ENCODE measurements around the gene LYPD6B. TPM values are rescaled to one million over a fixed set of nuclear protein-coding genes. Genes with fewer than 3 reads are reported as not detected.

The LYPD6B gene
- total and polyA plus RNA-seq, 2 donors (not counting 3 experiments of a cell fraction or from before 2014, with no cell fraction given) = not detected

GRCh38 chr2:149170911-149171310 lies 132.4 kb downstream of the LYPD6B start:
- no TSS peak for BruUV-seq (replicated peaks)
- intact Hi-C loops (cut with micrococcal nuclease) (no loop called here), dilution Hi-C loops (cut with MboI; ENCODE audit: extremely low pct_ligation_motif_present, low sequenced_read_pairs) (no loop called here)

More at GRCh38 chr2:149170911-149171310, 132.4 kb downstream of the LYPD6B start:
- Histone ChIP-seq H3K4me2 (ENCODE audit: insufficient read depth, low read length) (no peak overlapping the region), H3K79me2 (ENCODE audit: control insufficient read depth, insufficient read depth, low read length) (no peaks in the 10 kb centered on the region), H3K9me3 (replicated peaks; ENCODE audit: control insufficient read depth, insufficient read depth, low read length) (no peaks in the 10 kb centered on the region), H3K36me3 (ENCODE audit: control insufficient read depth in 2 of 2, extremely low read depth in 1 of 2, insufficient read depth in 2 of 2, low read length in 2 of 2) (no peaks in the 10 kb centered on the region), H3K9ac (replicated peaks; ENCODE audit: extremely low read depth, insufficient read depth, low read length) (no peak overlapping the region), H3K4me1 (ENCODE audit: control insufficient read depth, extremely low read depth, insufficient read depth, low read length) (no peaks in the 10 kb centered on the region), H3K4me3 (replicated peaks in 1 of 3; ENCODE audit: insufficient read depth in 1 of 3, low read depth in 1 of 3, low read length in 3 of 3) (no peak overlapping the region), H2AFZ (ENCODE audit: low read depth, low read length) (no peak overlapping the region), H3K27me3 (ENCODE audit: control insufficient read depth in 2 of 2, insufficient read depth in 2 of 2, low read length in 2 of 2) (no peaks in the 10 kb centered on the region), H3K27ac (ENCODE audit: insufficient read depth, low read depth, low read length) (no peak overlapping the region), H3K9me1 (replicated peaks; ENCODE audit: control insufficient read depth, extremely low read depth, insufficient read depth, low read length) (no peaks in the 10 kb centered on the region), H4K20me1 (replicated peaks; ENCODE audit: control insufficient read depth, extremely low read depth, insufficient read depth, low read length) (no peaks in the 10 kb centered on the region)
- POLR2A ChIA-PET = no interaction called here
- CTCF ChIA-PET = interaction anchor here (1.1 kb wide), 1 partner anchor 10 kb away, joined by 3 read pairs; no protein-coding TSS in a partner anchor
- DNase-seq (ENCODE audit: low read depth, low spot score) (no peak), FAIRE-seq (no peak)
- no peak for TF ChIP-seq POLR2AphosphoS5 (IDR thresholded peaks at IDR 0.05; ENCODE audit: insufficient read depth, low read depth, low read length)
- TF ChIP-seq MAX (IDR thresholded peaks at IDR 0.05; ENCODE audit: insufficient read depth, insufficient read length) = no peak
- TF ChIP-seq MYC (IDR thresholded peaks at IDR 0.05; ENCODE audit: low read depth, low read length) = no peak
- TF ChIP-seq JUN (IDR thresholded peaks at IDR 0.05; ENCODE audit: borderline replicate concordance, insufficient read depth, insufficient read length, low read depth) = no peak
- no peak for TF ChIP-seq FOS (IDR thresholded peaks at IDR 0.05; ENCODE audit: borderline replicate concordance, insufficient read depth, low read length)
- TF ChIP-seq GATA2 (IDR thresholded peaks at IDR 0.05; ENCODE audit: insufficient read depth, insufficient read length, low read depth, low read length) = no peak
- TF ChIP-seq, protein P1, sequence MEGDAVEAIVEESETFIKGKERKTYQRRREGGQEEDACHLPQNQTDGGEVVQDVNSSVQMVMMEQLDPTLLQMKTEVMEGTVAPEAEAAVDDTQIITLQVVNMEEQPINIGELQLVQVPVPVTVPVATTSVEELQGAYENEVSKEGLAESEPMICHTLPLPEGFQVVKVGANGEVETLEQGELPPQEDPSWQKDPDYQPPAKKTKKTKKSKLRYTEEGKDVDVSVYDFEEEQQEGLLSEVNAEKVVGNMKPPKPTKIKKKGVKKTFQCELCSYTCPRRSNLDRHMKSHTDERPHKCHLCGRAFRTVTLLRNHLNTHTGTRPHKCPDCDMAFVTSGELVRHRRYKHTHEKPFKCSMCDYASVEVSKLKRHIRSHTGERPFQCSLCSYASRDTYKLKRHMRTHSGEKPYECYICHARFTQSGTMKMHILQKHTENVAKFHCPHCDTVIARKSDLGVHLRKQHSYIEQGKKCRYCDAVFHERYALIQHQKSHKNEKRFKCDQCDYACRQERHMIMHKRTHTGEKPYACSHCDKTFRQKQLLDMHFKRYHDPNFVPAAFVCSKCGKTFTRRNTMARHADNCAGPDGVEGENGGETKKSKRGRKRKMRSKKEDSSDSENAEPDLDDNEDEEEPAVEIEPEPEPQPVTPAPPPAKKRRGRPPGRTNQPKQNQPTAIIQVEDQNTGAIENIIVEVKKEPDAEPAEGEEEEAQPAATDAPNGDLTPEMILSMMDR (IDR thresholded peaks at IDR 0.05; ENCODE audit: extremely low read depth in 1 of 2, insufficient read depth in 1 of 2, low read depth in 1 of 2, low read length in 2 of 2) = no peak
- TF ChIP-seq EZH2 (IDR thresholded peaks at IDR 0.05; ENCODE audit: borderline replicate concordance, low read depth, low read length, severe bottlenecking) = no peak
- TF ChIP-seq POLR2A (IDR thresholded peaks at IDR 0.05; ENCODE audit: low read depth, low read length) = no peak

Data from endothelial cell of umbilical vein (primary cell).